ENCODE data around the gene OTX2.

- TF ChIP-seq YY1 (IDR thresholded peaks at IDR 0.05; ENCODE audit: insufficient read depth, insufficient read length) (no peak), ZNF274 (IDR thresholded peaks at IDR 0.05; ENCODE audit: low read depth, low read length) (no peak), SUZ12 (IDR thresholded peaks at IDR 0.05; ENCODE audit: extremely low read depth, insufficient read depth, insufficient read length) (no peak)
Observed at GRCh38 chr14:56857216-56857615, 46.9 kb upstream of the OTX2 start.
